Caco-2 (cell line): Measurements from ENCODE around the gene CHCHD6. TPM values are rescaled to one million over a fixed set of nuclear protein-coding genes. Genes with fewer than 3 reads are reported as not detected.

Experiments
- BruUV-seq: library from RNA; stranded (reverse); fragments of 400-500 nt; replicated peaks from 2 replicates; lab custom pipeline; 2021; lab: Mats Ljungman, UMichigan
- CTCF ChIA-PET: fragments of 300-600 bp; sonication (Branson Sonifier 250); formaldehyde crosslinking; loops from one replicate; lab custom pipeline; 2022; ENCODE audit warnings: antibody characterized with exemption; lab: Charles Lee
- POLR2A ChIA-PET: fragments of 300-600 bp; sonication (Branson Sonifier 250); formaldehyde crosslinking; loops from one replicate; lab custom pipeline; 2022; ENCODE audit warnings: antibody characterized with exemption; lab: Charles Lee
- DNase-seq, 2 experiments: peaks; one replicate each; pipeline versions ENCODE4 v3.0.0 to v3.0.0-alpha.2; 2020 to 2022
- H3K27me3 ChIP-seq: replicated peaks from 2 replicates; pipeline ENCODE4 v1.6.0; 2011; ENCODE audit warnings: low read length; ENCODE audit not compliant: control insufficient read depth, insufficient read depth
- H3K36me3 ChIP-seq: 2 replicates; pipeline ENCODE4 v1.5.1; 2011; ENCODE audit warnings: low read length; ENCODE audit not compliant: control insufficient read depth, insufficient read depth
- H3K4me1 ChIP-seq: fragments of 250-450 bp; sonication (Bioruptor Pico); 2 replicates; pipeline ENCODE4 v1.5.1; 2020; ENCODE audit warnings: mild to moderate bottlenecking
- H3K4me3 ChIP-seq: 2 replicates; pipeline ENCODE4 v1.5.1; 2011; ENCODE audit warnings: low read depth, mild to moderate bottlenecking, control low read depth, low read length
- H3K9me3 ChIP-seq: fragments of 250-450 bp; sonication (Bioruptor Pico); 2 replicates; pipeline ENCODE4 v1.5.1; 2020; ENCODE audit warnings: mild to moderate bottlenecking, moderate library complexity
- H3K27ac Mint-ChIP-seq: one replicate; pipeline ENCODE4 v1.8.0; 2022; ENCODE audit warnings: mixed read lengths; ENCODE audit not compliant: unreplicated experiment
- H3K27me3 Mint-ChIP-seq: one replicate; pipeline ENCODE4 v1.8.0; 2022; ENCODE audit warnings: mixed read lengths; ENCODE audit not compliant: insufficient read depth, unreplicated experiment
- H3K36me3 Mint-ChIP-seq: one replicate; pipeline ENCODE4 v1.8.0; 2022; ENCODE audit warnings: mild to moderate bottlenecking, mixed read lengths; ENCODE audit not compliant: insufficient read depth, unreplicated experiment
- H3K4me1 Mint-ChIP-seq: one replicate; pipeline ENCODE4 v1.8.0; 2022; ENCODE audit warnings: low read depth, mixed read lengths; ENCODE audit not compliant: unreplicated experiment
- H3K4me3 Mint-ChIP-seq: one replicate; pipeline ENCODE4 v1.8.0; 2022; ENCODE audit warnings: mild to moderate bottlenecking, moderate library complexity, mixed read lengths; ENCODE audit not compliant: unreplicated experiment
- H3K9me3 Mint-ChIP-seq: one replicate; pipeline ENCODE4 v1.8.0; 2022; ENCODE audit warnings: mixed read lengths; ENCODE audit not compliant: unreplicated experiment
- CTCF ChIP-seq, 2 experiments: fragments of 200-600 bp in 1 of 2; IDR thresholded peaks; 1 replicate in 1 of 2; 2 replicates in 1 of 2; pipeline versions ENCODE4 v1.5.1 to v1.8.0; 2011 to 2022; ENCODE audit warnings: antibody characterized with exemption in 1 of 2, control low read depth in 1 of 2, inconsistent platforms in 1 of 2, low read depth in 1 of 2, low read length in 1 of 2, mild to moderate bottlenecking in 1 of 2, moderate library complexity in 1 of 2; ENCODE audit not compliant: insufficient read depth in 1 of 2, severe bottlenecking in 1 of 2, unreplicated experiment in 1 of 2
- intact Hi-C: fragments of 100-400 bp; cut with micrococcal nuclease; formaldehyde crosslinking; loops from one replicate; pipeline ENCODE4 v1.10.0; 2022; ENCODE audit not compliant: unreplicated experiment
- total RNA-seq: library from RNA; stranded (reverse); gene quantifications from 2 replicates; pipeline ENCODE4 v1.2.3, GENCODE V29; 2022

CHCHD6 gene
- total RNA-seq, 1 experiment from 2014 or later = 49.5 TPM

GRCh38 chr3:126685493-126685892 is 18.5 kb upstream of the CHCHD6 start:
- DNase-seq = no peak
- no peak for TF ChIP-seq CTCF (IDR thresholded peaks at IDR 0.05; ENCODE audit: insufficient read depth in 1 of 2, low read depth in 1 of 2, low read length in 1 of 2, severe bottlenecking in 1 of 2, unreplicated experiment in 1 of 2)
- Mint-ChIP-seq H3K36me3 (no peaks in the 10 kb centered on the region), H3K4me3 (no peak overlapping the region), H3K4me1 (no peaks in the 10 kb centered on the region), H3K9me3 (no peaks in the 10 kb centered on the region), H3K27ac (no peak overlapping the region), H3K27me3 (peaks cover 3% of the 10 kb centered on the region)
- intact Hi-C loops = no loop called here
- Histone ChIP-seq H3K4me1 (no peaks in the 10 kb centered on the region), H3K36me3 (no peaks in the 10 kb centered on the region), H3K27me3 (no peaks in the 10 kb centered on the region), H3K9me3 (no peaks in the 10 kb centered on the region; the same call in 1 of the 2 replicates), H3K4me3 (no peak overlapping the region)
- no TSS peak for BruUV-seq
- CTCF ChIA-PET = no interaction called here
- POLR2A ChIA-PET = no interaction called here

GRCh38 chr3:126691765-126692164 is 12.3 kb upstream of the CHCHD6 start:
- TF ChIP-seq CTCF (IDR thresholded peaks at IDR 0.05; ENCODE audit: insufficient read depth in 1 of 2, low read depth in 1 of 2, low read length in 1 of 2, severe bottlenecking in 1 of 2, unreplicated experiment in 1 of 2) = no peak
- H3K9me3 ChIP-seq = no peaks in the 10 kb centered on the region; the same call in 1 of the 2 replicates
- CTCF ChIA-PET = interaction anchor here (1.0 kb wide), 1 partner anchor 55 kb away, joined by 3 read pairs; no protein-coding TSS in a partner anchor
- H3K27me3 ChIP-seq = no peaks in the 10 kb centered on the region
- POLR2A ChIA-PET = no interaction called here
- no peak for DNase-seq
- no peak overlapping the region for H3K4me3 ChIP-seq
- intact Hi-C loops = no loop called here
- H3K36me3 Mint-ChIP-seq = no peaks in the 10 kb centered on the region
- no peaks in the 10 kb centered on the region for H3K4me1 ChIP-seq
- no peak overlapping the region for H3K27ac Mint-ChIP-seq
- no peaks in the 10 kb centered on the region for H3K9me3 Mint-ChIP-seq
- no TSS peak for BruUV-seq
- H3K36me3 ChIP-seq = no peaks in the 10 kb centered on the region
- peaks cover 14% of the 10 kb centered on the region for H3K27me3 Mint-ChIP-seq
- H3K4me3 Mint-ChIP-seq = no peak overlapping the region
- no peaks in the 10 kb centered on the region for H3K4me1 Mint-ChIP-seq

- no peak overlapping the region for H3K4me3 ChIP-seq
- no peaks in the 10 kb centered on the region for H3K4me1 ChIP-seq
- ChIA-PET CTCF (no interaction called here), POLR2A (no interaction called here)
- Mint-ChIP-seq H3K9me3 (no peaks in the 10 kb centered on the region), H3K36me3 (no peaks in the 10 kb centered on the region), H3K27me3 (peaks cover 15% of the 10 kb centered on the region), H3K4me3 (no peak overlapping the region), H3K27ac (no peak overlapping the region), H3K4me1 (no peaks in the 10 kb centered on the region)
- no peaks in the 10 kb centered on the region for H3K27me3 ChIP-seq
- H3K36me3 ChIP-seq = no peaks in the 10 kb centered on the region
- TF ChIP-seq CTCF (IDR thresholded peaks at IDR 0.05; ENCODE audit: insufficient read depth in 1 of 2, low read depth in 1 of 2, low read length in 1 of 2, severe bottlenecking in 1 of 2, unreplicated experiment in 1 of 2) = no peak
- intact Hi-C loops = no loop called here
- H3K9me3 ChIP-seq = no peaks in the 10 kb centered on the region; the same call in 1 of the 2 replicates
- DNase-seq = no peak
- no TSS peak for BruUV-seq
Observed at GRCh38 chr3:126692858-126693257, 11.2 kb upstream of the CHCHD6 start.
